Caco-2 (cell line): ENCODE data around the gene SPOCK3. TPM values are rescaled to one million over a fixed set of nuclear protein-coding genes. Genes with fewer than 3 reads are reported as not detected.
A peak's percentile ranks its signal among the peaks of the same experiment; 100 is the strongest.

Experiments
- BruUV-seq: library from RNA; stranded (reverse); fragments of 400-500 nt; replicated peaks from 2 replicates; lab custom pipeline; 2021; lab: Mats Ljungman, UMichigan
- CTCF ChIA-PET: fragments of 300-600 bp; sonication (Branson Sonifier 250); formaldehyde crosslinking; loops from one replicate; lab custom pipeline; 2022; ENCODE audit warnings: antibody characterized with exemption; lab: Charles Lee
- POLR2A ChIA-PET: fragments of 300-600 bp; sonication (Branson Sonifier 250); formaldehyde crosslinking; loops from one replicate; lab custom pipeline; 2022; ENCODE audit warnings: antibody characterized with exemption; lab: Charles Lee
- DNase-seq, 2 experiments: peaks; one replicate each; pipeline versions ENCODE4 v3.0.0 to v3.0.0-alpha.2; 2020 to 2022
- H3K27me3 ChIP-seq: replicated peaks from 2 replicates; pipeline ENCODE4 v1.6.0; 2011; ENCODE audit warnings: low read length; ENCODE audit not compliant: control insufficient read depth, insufficient read depth
- H3K36me3 ChIP-seq: 2 replicates; pipeline ENCODE4 v1.5.1; 2011; ENCODE audit warnings: low read length; ENCODE audit not compliant: control insufficient read depth, insufficient read depth
- H3K4me1 ChIP-seq: fragments of 250-450 bp; sonication (Bioruptor Pico); 2 replicates; pipeline ENCODE4 v1.5.1; 2020; ENCODE audit warnings: mild to moderate bottlenecking
- H3K4me3 ChIP-seq: 2 replicates; pipeline ENCODE4 v1.5.1; 2011; ENCODE audit warnings: low read depth, mild to moderate bottlenecking, control low read depth, low read length
- H3K9me3 ChIP-seq: fragments of 250-450 bp; sonication (Bioruptor Pico); 2 replicates; pipeline ENCODE4 v1.5.1; 2020; ENCODE audit warnings: mild to moderate bottlenecking, moderate library complexity
- H3K27ac Mint-ChIP-seq: one replicate; pipeline ENCODE4 v1.8.0; 2022; ENCODE audit warnings: mixed read lengths; ENCODE audit not compliant: unreplicated experiment
- H3K27me3 Mint-ChIP-seq: one replicate; pipeline ENCODE4 v1.8.0; 2022; ENCODE audit warnings: mixed read lengths; ENCODE audit not compliant: insufficient read depth, unreplicated experiment
- H3K36me3 Mint-ChIP-seq: one replicate; pipeline ENCODE4 v1.8.0; 2022; ENCODE audit warnings: mild to moderate bottlenecking, mixed read lengths; ENCODE audit not compliant: insufficient read depth, unreplicated experiment
- H3K4me1 Mint-ChIP-seq: one replicate; pipeline ENCODE4 v1.8.0; 2022; ENCODE audit warnings: low read depth, mixed read lengths; ENCODE audit not compliant: unreplicated experiment
- H3K4me3 Mint-ChIP-seq: one replicate; pipeline ENCODE4 v1.8.0; 2022; ENCODE audit warnings: mild to moderate bottlenecking, moderate library complexity, mixed read lengths; ENCODE audit not compliant: unreplicated experiment
- H3K9me3 Mint-ChIP-seq: one replicate; pipeline ENCODE4 v1.8.0; 2022; ENCODE audit warnings: mixed read lengths; ENCODE audit not compliant: unreplicated experiment
- intact Hi-C: fragments of 100-400 bp; cut with micrococcal nuclease; formaldehyde crosslinking; loops from one replicate; pipeline ENCODE4 v1.10.0; 2022; ENCODE audit not compliant: unreplicated experiment
- total RNA-seq: library from RNA; stranded (reverse); gene quantifications from 2 replicates; pipeline ENCODE4 v1.2.3, GENCODE V29; 2022
- TF ChIP-seq, protein P1 (sequence below), 2 experiments: fragments of 200-600 bp in 1 of 2; IDR thresholded peaks; 1 replicate in 1 of 2; 2 replicates in 1 of 2; pipeline versions ENCODE4 v1.5.1 to v1.8.0; 2011 to 2022; ENCODE audit warnings: antibody characterized with exemption in 1 of 2, control low read depth in 1 of 2, inconsistent platforms in 1 of 2, low read depth in 1 of 2, low read length in 1 of 2, mild to moderate bottlenecking in 1 of 2, moderate library complexity in 1 of 2; ENCODE audit not compliant: insufficient read depth in 1 of 2, severe bottlenecking in 1 of 2, unreplicated experiment in 1 of 2

The SPOCK3 gene
- total RNA-seq, 1 experiment from 2014 or later, result 1.3 TPM

DNA sequence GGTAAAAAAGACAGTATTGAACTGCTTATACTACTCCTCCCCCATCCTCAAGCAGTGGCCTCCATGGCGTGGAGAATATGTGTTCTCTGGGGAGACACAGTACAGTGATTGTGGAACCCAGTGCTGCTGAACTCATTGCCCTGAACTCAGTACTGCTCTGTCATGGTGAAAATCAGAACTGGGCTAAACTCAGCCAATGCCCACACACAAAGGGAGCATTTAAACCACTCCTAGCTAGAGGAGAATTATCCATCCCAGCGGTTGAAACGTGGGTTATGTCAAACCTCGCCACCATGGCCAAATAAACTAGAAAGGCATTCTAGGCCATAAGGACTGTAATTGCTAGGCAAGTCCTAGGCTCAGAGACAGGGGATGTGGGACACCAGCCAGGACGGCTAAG, 131.8 kb downstream of the SPOCK3 start:
- Mint-ChIP-seq H3K36me3 (peaks cover 6% of the 10 kb centered on the region), H3K4me1 (peaks cover 27% of the 10 kb centered on the region), H3K27ac (no peak overlapping the region), H3K27me3 (no peaks in the 10 kb centered on the region), H3K9me3 (no peaks in the 10 kb centered on the region), H3K4me3 (no peak overlapping the region)
- TF ChIP-seq, protein P1, sequence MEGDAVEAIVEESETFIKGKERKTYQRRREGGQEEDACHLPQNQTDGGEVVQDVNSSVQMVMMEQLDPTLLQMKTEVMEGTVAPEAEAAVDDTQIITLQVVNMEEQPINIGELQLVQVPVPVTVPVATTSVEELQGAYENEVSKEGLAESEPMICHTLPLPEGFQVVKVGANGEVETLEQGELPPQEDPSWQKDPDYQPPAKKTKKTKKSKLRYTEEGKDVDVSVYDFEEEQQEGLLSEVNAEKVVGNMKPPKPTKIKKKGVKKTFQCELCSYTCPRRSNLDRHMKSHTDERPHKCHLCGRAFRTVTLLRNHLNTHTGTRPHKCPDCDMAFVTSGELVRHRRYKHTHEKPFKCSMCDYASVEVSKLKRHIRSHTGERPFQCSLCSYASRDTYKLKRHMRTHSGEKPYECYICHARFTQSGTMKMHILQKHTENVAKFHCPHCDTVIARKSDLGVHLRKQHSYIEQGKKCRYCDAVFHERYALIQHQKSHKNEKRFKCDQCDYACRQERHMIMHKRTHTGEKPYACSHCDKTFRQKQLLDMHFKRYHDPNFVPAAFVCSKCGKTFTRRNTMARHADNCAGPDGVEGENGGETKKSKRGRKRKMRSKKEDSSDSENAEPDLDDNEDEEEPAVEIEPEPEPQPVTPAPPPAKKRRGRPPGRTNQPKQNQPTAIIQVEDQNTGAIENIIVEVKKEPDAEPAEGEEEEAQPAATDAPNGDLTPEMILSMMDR (IDR thresholded peaks at IDR 0.05; ENCODE audit: insufficient read depth in 1 of 2, low read depth in 1 of 2, low read length in 1 of 2, severe bottlenecking in 1 of 2, unreplicated experiment in 1 of 2), result no peak
- Histone ChIP-seq H3K4me3 (no peak overlapping the region), H3K27me3 (no peaks in the 10 kb centered on the region), H3K4me1 (peaks cover 13% of the 10 kb centered on the region), H3K9me3 (no peaks in the 10 kb centered on the region), H3K36me3 (no peaks in the 10 kb centered on the region)
- no TSS peak for BruUV-seq
- POLR2A ChIA-PET, result no interaction called here
- DNase-seq, result no peak
- intact Hi-C loops, result no loop called here
- CTCF ChIA-PET, result no interaction called here

DNA sequence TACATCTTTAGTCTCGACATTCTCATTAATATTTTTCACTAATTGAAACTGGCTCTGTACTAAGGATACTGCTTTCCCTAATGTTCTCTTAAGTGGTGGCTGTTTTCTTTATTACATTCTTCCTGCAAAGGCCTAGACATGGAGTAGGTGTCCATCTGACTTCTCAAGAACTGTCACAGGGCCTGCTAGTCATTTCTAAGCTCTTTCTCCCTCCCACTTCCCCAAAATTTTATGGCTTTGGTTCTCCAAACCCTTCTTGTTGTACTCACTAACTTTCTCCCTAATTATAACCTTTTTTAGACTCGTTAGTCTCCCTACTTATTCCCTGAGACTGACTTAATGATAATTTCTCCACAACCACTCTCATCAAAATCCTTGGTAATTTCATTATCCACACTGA, 133.3 kb downstream of the SPOCK3 start:
- Mint-ChIP-seq H3K36me3 (peaks cover 6% of the 10 kb centered on the region), H3K27ac (no peak overlapping the region), H3K9me3 (no peaks in the 10 kb centered on the region), H3K27me3 (no peaks in the 10 kb centered on the region), H3K4me3 (no peak overlapping the region), H3K4me1 (peaks cover 27% of the 10 kb centered on the region)
- H3K36me3 ChIP-seq, result no peaks in the 10 kb centered on the region
- ChIA-PET CTCF (no interaction called here), POLR2A (no interaction called here)
- peaks cover 19% of the 10 kb centered on the region for H3K4me1 ChIP-seq
- H3K27me3 ChIP-seq, result no peaks in the 10 kb centered on the region
- no peak for DNase-seq
- no TSS peak for BruUV-seq
- TF ChIP-seq, protein P1 (IDR thresholded peaks at IDR 0.05; ENCODE audit: insufficient read depth in 1 of 2, low read depth in 1 of 2, low read length in 1 of 2, severe bottlenecking in 1 of 2, unreplicated experiment in 1 of 2), result no peak
- intact Hi-C loops, result no loop called here
- H3K4me3 ChIP-seq, result no peak overlapping the region
- 0 out of 2 replicates have a peak, but pooled peaks cover 5% of the 10 kb centered on the region for H3K9me3 ChIP-seq

DNA sequence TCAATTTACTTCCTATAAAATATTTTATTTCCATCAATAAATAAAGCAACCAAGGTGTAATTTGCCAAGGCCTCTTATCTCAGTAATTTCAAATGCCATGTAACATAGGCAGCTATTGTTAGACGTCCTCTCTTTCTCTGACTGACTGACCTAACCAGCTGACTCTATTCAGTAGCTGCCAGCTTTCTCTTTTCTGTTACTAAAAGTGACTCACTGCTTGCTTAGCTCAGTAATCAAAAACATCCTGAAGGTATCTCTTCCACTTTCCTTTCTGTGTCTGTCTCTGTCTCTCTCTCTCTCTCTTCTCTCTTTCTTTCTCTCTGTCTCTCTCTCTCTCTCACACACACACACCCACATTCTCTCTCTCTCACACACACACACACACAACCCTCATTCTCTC, 134.2 kb downstream of the SPOCK3 start:
- Mint-ChIP-seq H3K9me3 (no peaks in the 10 kb centered on the region), H3K27me3 (no peaks in the 10 kb centered on the region), H3K4me3 (peak overlapping the region; percentile 28), H3K27ac (no peak overlapping the region), H3K4me1 (peaks cover 27% of the 10 kb centered on the region), H3K36me3 (peaks cover 6% of the 10 kb centered on the region)
- Histone ChIP-seq H3K27me3 (no peaks in the 10 kb centered on the region), H3K4me1 (peaks cover 19% of the 10 kb centered on the region), H3K4me3 (no peak overlapping the region), H3K9me3 (peaks cover 7% of the 10 kb centered on the region; the same call in 1 of the 2 replicates), H3K36me3 (no peaks in the 10 kb centered on the region)
- intact Hi-C loops, result no loop called here
- TF ChIP-seq, protein P1 (IDR thresholded peaks at IDR 0.05; ENCODE audit: insufficient read depth in 1 of 2, low read depth in 1 of 2, low read length in 1 of 2, severe bottlenecking in 1 of 2, unreplicated experiment in 1 of 2), result no peak
- DNase-seq, result no peak
- ChIA-PET CTCF (no interaction called here), POLR2A (no interaction called here)
- no TSS peak for BruUV-seq
